Bronchial epithelial cell (primary cell): ENCODE measurements around the gene C12orf75. TPM values are rescaled to one million over a fixed set of nuclear protein-coding genes. Genes with fewer than 3 reads are reported as not detected.
"Not testable (repeated sequence)": the region's sequence is repeated elsewhere in the genome, so short reads cannot be mapped to it uniquely, and the experiment has no call there.

Experiments used
- DNase-seq: peaks from one replicate; pipeline ENCODE4 v3.0.0-alpha.2; 2010; ENCODE audit warnings: low read depth
- FAIRE-seq: peaks from 2 replicates; lab custom pipeline; 2011; peaks lifted over from hg19 to GRCh38; lab: Jason Lieb, UNC
- H3K27me3 ChIP-seq: 2 replicates; pipeline ENCODE4 v1.5.1; 2011; ENCODE audit warnings: low read length; ENCODE audit not compliant: control insufficient read depth, insufficient read depth
- H3K36me3 ChIP-seq: 2 replicates; pipeline ENCODE4 v1.5.1; 2011; ENCODE audit warnings: low read length; ENCODE audit not compliant: control insufficient read depth, insufficient read depth
- H3K4me3 ChIP-seq: 2 replicates; pipeline ENCODE4 v1.5.1; 2011; ENCODE audit warnings: mild to moderate bottlenecking, low read depth, low read length, control low read depth
- CTCF ChIP-seq: IDR thresholded peaks from 2 replicates; pipeline ENCODE4 v1.5.1; 2011; ENCODE audit warnings: mild to moderate bottlenecking, moderate library complexity, low read length, control low read depth, inconsistent platforms; ENCODE audit not compliant: insufficient read depth, severe bottlenecking
- total RNA-seq: library from RNA; depleted of rRNA; stranded (reverse); fragments of >200 nt; gene quantifications from 2 replicates; pipeline ENCODE4 v1.2.1, GENCODE V29; 2014

Gene C12orf75
- total RNA-seq, 1 donor from 2014 or later = 11.8 TPM

DNA sequence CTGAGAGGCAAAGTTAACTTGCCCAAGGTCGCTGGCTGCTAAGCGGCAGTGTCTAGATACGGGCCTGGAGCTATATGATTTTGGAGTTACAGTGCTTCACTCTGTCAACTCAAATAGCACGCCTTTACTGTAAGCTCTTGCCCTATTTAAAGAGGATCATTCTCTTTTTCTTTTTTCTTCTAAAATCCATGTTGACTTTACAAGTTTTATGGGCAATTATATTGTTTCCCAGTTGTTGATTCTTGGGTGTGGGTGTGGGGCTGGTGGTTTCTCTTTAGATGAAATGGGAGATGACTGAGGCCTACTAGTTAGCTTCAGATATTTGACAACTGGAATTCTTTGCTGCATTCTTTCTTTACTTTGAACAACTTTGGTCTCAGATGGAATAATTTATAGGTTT lies 70.7 kb downstream of the C12orf75 start:
- FAIRE-seq (no peak), DNase-seq (no peak)
- TF ChIP-seq CTCF = no peak
- Histone ChIP-seq H3K27me3 (no peaks in the 10 kb centered on the region), H3K36me3 (no peaks in the 10 kb centered on the region), H3K4me3 (no peak overlapping the region)

GRCh38 chr12:105402366-105402765 lies 71.9 kb downstream of the C12orf75 start:
- H3K4me3 ChIP-seq = no peak overlapping the region
- H3K36me3 ChIP-seq = no peaks in the 10 kb centered on the region
- FAIRE-seq (peak; percentile 55), DNase-seq (no peak)
- TF ChIP-seq CTCF = no peak
- no peaks in the 10 kb centered on the region for H3K27me3 ChIP-seq

- H3K27me3 ChIP-seq = no peaks in the 10 kb centered on the region
- H3K36me3 ChIP-seq = no peaks in the 10 kb centered on the region
- no peak for TF ChIP-seq CTCF
- DNase-seq = no peak
- FAIRE-seq = no peak
- H3K4me3 ChIP-seq = no peak overlapping the region
These were observed 72.6 kb downstream of the C12orf75 start for GRCh38 chr12:105403095-105403494.

- not testable (repeated sequence) for DNase-seq, H3K4me3 ChIP-seq, H3K27me3 ChIP-seq, H3K36me3 ChIP-seq, FAIRE-seq
These were observed 73.6 kb downstream of the C12orf75 start for GRCh38 chr12:105404134-105404533.

- Histone ChIP-seq H3K27me3 (no peaks in the 10 kb centered on the region), H3K4me3 (no peak overlapping the region), H3K36me3 (no peaks in the 10 kb centered on the region)
- no peak for DNase-seq
- no peak for FAIRE-seq
- no peak for TF ChIP-seq CTCF
These were observed 76.0 kb downstream of the C12orf75 start for GRCh38 chr12:105406497-105406896.

- FAIRE-seq (no peak), DNase-seq (no peak)
- TF ChIP-seq CTCF = no peak
- Histone ChIP-seq H3K4me3 (no peak overlapping the region), H3K36me3 (no peaks in the 10 kb centered on the region), H3K27me3 (no peaks in the 10 kb centered on the region)
These were observed 78.8 kb downstream of the C12orf75 start for GRCh38 chr12:105409279-105409678.
